Mammary epithelial cell (primary cell): ENCODE results near the gene SEC14L5.

Experiments used
- EZH2 ChIP-seq: IDR thresholded peaks from 2 replicates; pipeline ENCODE4 v1.6.1; 2012; ENCODE audit warnings: low read length, inconsistent platforms, borderline replicate concordance
- TF ChIP-seq, protein P1 (sequence below), 2 donors: IDR thresholded peaks in 1 of 2; conservative IDR thresholded peaks in 1 of 2; 2 replicates each; pipeline ENCODE4 v1.5.1; 2011 to 2012; ENCODE audit warnings: inconsistent platforms in 2 of 2, low read length in 2 of 2, mild to moderate bottlenecking in 2 of 2, control low read depth in 1 of 2, low read depth in 1 of 2; ENCODE audit not compliant: insufficient read depth in 1 of 2; ENCODE audit errors: extremely low read depth in 1 of 2

DNA sequence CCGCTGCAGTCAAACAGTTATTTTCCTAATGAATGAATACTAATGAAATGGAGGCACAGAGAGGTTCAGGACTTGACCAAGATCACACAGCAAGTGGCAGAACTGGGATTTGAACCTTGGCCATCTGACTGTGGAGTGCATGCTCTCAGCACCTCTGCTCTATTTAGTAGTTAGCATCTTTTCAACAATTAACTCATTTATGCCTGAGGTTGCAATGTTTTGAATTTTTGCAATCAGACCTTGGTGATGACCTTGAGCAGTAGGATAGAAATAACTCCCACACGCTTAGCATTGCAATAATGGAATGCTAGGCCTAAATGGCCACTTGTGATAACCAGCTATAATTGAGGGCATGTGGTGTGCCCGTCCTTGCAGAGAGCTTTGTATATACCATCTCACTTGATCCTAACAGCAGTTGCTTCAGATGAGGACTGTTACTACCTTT is 44.6 kb downstream of the SEC14L5 start:
- TF ChIP-seq EZH2 = no peak
- TF ChIP-seq, protein P1, sequence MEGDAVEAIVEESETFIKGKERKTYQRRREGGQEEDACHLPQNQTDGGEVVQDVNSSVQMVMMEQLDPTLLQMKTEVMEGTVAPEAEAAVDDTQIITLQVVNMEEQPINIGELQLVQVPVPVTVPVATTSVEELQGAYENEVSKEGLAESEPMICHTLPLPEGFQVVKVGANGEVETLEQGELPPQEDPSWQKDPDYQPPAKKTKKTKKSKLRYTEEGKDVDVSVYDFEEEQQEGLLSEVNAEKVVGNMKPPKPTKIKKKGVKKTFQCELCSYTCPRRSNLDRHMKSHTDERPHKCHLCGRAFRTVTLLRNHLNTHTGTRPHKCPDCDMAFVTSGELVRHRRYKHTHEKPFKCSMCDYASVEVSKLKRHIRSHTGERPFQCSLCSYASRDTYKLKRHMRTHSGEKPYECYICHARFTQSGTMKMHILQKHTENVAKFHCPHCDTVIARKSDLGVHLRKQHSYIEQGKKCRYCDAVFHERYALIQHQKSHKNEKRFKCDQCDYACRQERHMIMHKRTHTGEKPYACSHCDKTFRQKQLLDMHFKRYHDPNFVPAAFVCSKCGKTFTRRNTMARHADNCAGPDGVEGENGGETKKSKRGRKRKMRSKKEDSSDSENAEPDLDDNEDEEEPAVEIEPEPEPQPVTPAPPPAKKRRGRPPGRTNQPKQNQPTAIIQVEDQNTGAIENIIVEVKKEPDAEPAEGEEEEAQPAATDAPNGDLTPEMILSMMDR (conservative IDR thresholded peaks at IDR 0.05 in 1 of 2, IDR thresholded peaks at IDR 0.05 in 1 of 2; ENCODE audit: extremely low read depth in 1 of 2, insufficient read depth in 1 of 2, low read depth in 1 of 2, low read length in 2 of 2) = no peak
